ENCODE results near the gene ERN1. TPM values are rescaled to one million over a fixed set of nuclear protein-coding genes. Genes with fewer than 3 reads are reported as not detected.
A peak's percentile ranks its signal among the peaks of the same experiment; 100 is the strongest.

Gene ERN1
- total RNA-seq, 2 donors from 2014 or later = 9.0 to 13.7 TPM

DNA sequence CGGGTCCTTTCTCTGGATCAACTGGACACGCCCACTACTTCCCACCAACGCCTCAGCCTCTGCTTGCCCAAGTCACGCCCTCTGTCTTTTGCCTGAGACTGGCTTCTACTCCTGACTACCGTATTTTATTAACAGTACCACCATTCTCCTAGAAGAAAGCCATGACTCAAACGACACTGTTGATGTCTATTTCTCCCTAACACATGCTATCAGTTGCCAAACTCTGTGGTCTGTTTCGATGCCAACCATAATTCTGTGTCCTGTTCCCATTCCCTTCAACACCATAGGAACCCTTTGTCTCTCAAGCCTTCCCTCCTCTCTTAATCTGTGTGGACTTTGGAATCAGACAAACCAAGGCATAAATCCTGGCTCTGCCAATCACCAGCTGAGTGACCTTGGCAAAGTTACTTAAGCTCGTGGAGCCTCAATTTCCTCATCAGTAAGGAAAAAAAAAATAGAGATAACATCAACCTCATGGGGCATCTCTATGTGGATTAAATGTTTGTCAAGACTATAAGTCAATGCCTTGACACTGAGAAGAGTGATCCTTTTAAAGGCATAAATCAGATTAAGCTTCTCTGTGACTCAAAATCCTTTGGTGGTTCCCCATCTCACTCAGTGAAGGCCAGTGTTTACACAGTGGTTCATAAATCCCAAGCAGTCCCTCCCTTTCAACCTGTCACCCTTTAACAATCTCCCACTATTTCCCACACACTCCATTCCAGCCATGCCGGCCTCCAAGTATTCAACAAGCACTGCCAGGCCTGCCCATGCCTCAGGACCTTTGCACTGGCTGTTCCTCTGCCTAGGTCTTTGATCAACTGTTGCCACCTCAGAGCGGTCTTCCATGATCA, 45.6 kb downstream of the ERN1 start:
- no peak overlapping the region for H3K27ac Mint-ChIP-seq
- TF ChIP-seq, protein P1, sequence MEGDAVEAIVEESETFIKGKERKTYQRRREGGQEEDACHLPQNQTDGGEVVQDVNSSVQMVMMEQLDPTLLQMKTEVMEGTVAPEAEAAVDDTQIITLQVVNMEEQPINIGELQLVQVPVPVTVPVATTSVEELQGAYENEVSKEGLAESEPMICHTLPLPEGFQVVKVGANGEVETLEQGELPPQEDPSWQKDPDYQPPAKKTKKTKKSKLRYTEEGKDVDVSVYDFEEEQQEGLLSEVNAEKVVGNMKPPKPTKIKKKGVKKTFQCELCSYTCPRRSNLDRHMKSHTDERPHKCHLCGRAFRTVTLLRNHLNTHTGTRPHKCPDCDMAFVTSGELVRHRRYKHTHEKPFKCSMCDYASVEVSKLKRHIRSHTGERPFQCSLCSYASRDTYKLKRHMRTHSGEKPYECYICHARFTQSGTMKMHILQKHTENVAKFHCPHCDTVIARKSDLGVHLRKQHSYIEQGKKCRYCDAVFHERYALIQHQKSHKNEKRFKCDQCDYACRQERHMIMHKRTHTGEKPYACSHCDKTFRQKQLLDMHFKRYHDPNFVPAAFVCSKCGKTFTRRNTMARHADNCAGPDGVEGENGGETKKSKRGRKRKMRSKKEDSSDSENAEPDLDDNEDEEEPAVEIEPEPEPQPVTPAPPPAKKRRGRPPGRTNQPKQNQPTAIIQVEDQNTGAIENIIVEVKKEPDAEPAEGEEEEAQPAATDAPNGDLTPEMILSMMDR (conservative IDR thresholded peaks at IDR 0.05) = no peak
- Histone ChIP-seq H3K4me1 (ENCODE audit: control insufficient read depth, insufficient read depth, low read length) (peaks cover 2% of the 10 kb centered on the region), H3K9ac (ENCODE audit: extremely low read depth, low read length, poor library complexity, severe bottlenecking) (no peak overlapping the region), H3K36me3 (ENCODE audit: control insufficient read depth, insufficient read depth, low read length) (no peaks in the 10 kb centered on the region), H3K4me3 (ENCODE audit: low read length) (no peak overlapping the region), H3K27ac (ENCODE audit: low read depth, low read length) (no peak overlapping the region), H3K27me3 (ENCODE audit: control insufficient read depth, insufficient read depth, low read length, poor library complexity, severe bottlenecking) (no peaks in the 10 kb centered on the region), H3K9me3 (ENCODE audit: control insufficient read depth, low read length) (no peaks in the 10 kb centered on the region)
- no peaks in the 10 kb centered on the region for H3K36me3 Mint-ChIP-seq (ENCODE audit: low read depth)
- no peaks in the 10 kb centered on the region for H3K27me3 Mint-ChIP-seq (ENCODE audit: insufficient read depth)
- peaks cover 5% of the 10 kb centered on the region for H3K4me1 Mint-ChIP-seq
- no peak for DNase-seq
- no peak overlapping the region for H3K4me3 Mint-ChIP-seq
- WGBS, 2 experiments (ENCODE audit: insufficient coverage in 1 of 2, insufficient read length in 1 of 2) = 79 to 83% methylated on average over 10 of the region's 10 CpGs
- no peaks in the 10 kb centered on the region for H3K9me3 Mint-ChIP-seq

GRCh38 chr17:64083563-64084085, 46.3 kb downstream of the ERN1 start:
- Histone ChIP-seq H3K4me3 (ENCODE audit: low read length) (no peak overlapping the region), H3K36me3 (ENCODE audit: control insufficient read depth, insufficient read depth, low read length) (peaks cover 6% of the 10 kb centered on the region), H3K27me3 (ENCODE audit: control insufficient read depth, insufficient read depth, low read length, poor library complexity, severe bottlenecking) (no peaks in the 10 kb centered on the region), H3K4me1 (ENCODE audit: control insufficient read depth, insufficient read depth, low read length) (peaks cover 2% of the 10 kb centered on the region), H3K9ac (ENCODE audit: extremely low read depth, low read length, poor library complexity, severe bottlenecking) (no peak overlapping the region), H3K27ac (ENCODE audit: low read depth, low read length) (no peak overlapping the region), H3K9me3 (ENCODE audit: control insufficient read depth, low read length) (no peaks in the 10 kb centered on the region)
- H3K27ac Mint-ChIP-seq = no peak overlapping the region
- no peaks in the 10 kb centered on the region for H3K36me3 Mint-ChIP-seq (ENCODE audit: low read depth)
- TF ChIP-seq, protein P1 (conservative IDR thresholded peaks at IDR 0.05) = no peak
- H3K9me3 Mint-ChIP-seq = no peaks in the 10 kb centered on the region
- DNase-seq = peak; percentile 70
- WGBS, 2 experiments (ENCODE audit: insufficient coverage in 1 of 2, insufficient read length in 1 of 2) = 55 to 83% methylated on average over 1 to 4 of the region's 4 CpGs
- peaks cover 5% of the 10 kb centered on the region for H3K4me1 Mint-ChIP-seq
- H3K27me3 Mint-ChIP-seq (ENCODE audit: insufficient read depth) = no peaks in the 10 kb centered on the region
- no peak overlapping the region for H3K4me3 Mint-ChIP-seq

DNA sequence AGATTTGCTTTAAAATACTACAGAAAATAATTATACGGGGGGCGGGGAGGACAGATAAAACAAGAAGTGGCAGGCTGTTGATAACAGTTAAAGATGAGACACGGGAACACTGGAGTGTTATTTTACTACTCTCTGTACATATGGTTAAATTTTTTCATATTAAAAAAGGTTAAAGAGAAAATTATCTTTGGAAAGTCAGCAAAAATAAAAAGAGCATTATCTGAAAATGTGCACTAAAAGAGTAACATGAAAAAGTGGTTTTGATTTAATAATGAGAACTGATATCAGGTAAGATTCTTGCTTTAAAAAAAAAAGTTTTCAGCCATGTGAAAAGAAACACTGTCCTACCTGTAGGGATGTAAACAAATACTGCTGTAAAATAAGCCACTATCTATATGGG, 46.9 kb downstream of the ERN1 start:
- Mint-ChIP-seq H3K9me3 (no peaks in the 10 kb centered on the region), H3K4me3 (no peak overlapping the region), H3K27ac (no peak overlapping the region), H3K27me3 (ENCODE audit: insufficient read depth) (no peaks in the 10 kb centered on the region), H3K4me1 (peaks cover 5% of the 10 kb centered on the region), H3K36me3 (ENCODE audit: low read depth) (peaks cover 1% of the 10 kb centered on the region)
- no peak overlapping the region for H3K9ac ChIP-seq (ENCODE audit: extremely low read depth, low read length, poor library complexity, severe bottlenecking)
- H3K27me3 ChIP-seq (ENCODE audit: control insufficient read depth, insufficient read depth, low read length, poor library complexity, severe bottlenecking) = no peaks in the 10 kb centered on the region
- no peak overlapping the region for H3K4me3 ChIP-seq (ENCODE audit: low read length)
- WGBS, 2 experiments (ENCODE audit: insufficient coverage in 1 of 2, insufficient read length in 1 of 2) = 83 to 100% methylated on average over 1 to 2 of the region's 3 CpGs
- DNase-seq = no peak
- TF ChIP-seq, protein P1 (conservative IDR thresholded peaks at IDR 0.05) = no peak
- H3K27ac ChIP-seq (ENCODE audit: low read depth, low read length) = no peak overlapping the region
- H3K36me3 ChIP-seq (ENCODE audit: control insufficient read depth, insufficient read depth, low read length) = peaks cover 8% of the 10 kb centered on the region
- H3K4me1 ChIP-seq (ENCODE audit: control insufficient read depth, insufficient read depth, low read length) = peaks cover 2% of the 10 kb centered on the region
- no peaks in the 10 kb centered on the region for H3K9me3 ChIP-seq (ENCODE audit: control insufficient read depth, low read length)
